Tibial nerve (tissue), 3 donors: Measurements from ENCODE around the gene LPCAT2.

Source experiments
- CTCF ChIP-seq, 5 experiments: fragments of 200-600 bp in 3 of 5; fragments of 450-650 bp in 2 of 5; sonication (generic) in 3 of 5; IDR thresholded peaks; one replicate each; pipeline ENCODE4 v1.5.1; 2016 to 2019; ENCODE audit warnings: antibody characterized with exemption in 5 of 5, mild to moderate bottlenecking in 3 of 5, moderate library complexity in 2 of 5
- POLR2A ChIP-seq, 2 donors: fragments of 450-650 bp; IDR thresholded peaks; one replicate each; pipeline ENCODE4 v1.6.1; 2017; ENCODE audit warnings: antibody characterized with exemption in 2 of 2, mild to moderate bottlenecking in 2 of 2, moderate library complexity in 2 of 2

GRCh38 chr16:55559233-55559632 is 50.4 kb downstream of the LPCAT2 start:
- no peak for TF ChIP-seq POLR2A (IDR thresholded peaks at IDR 0.05)
- no peak for TF ChIP-seq CTCF (IDR thresholded peaks at IDR 0.05)
